Eye (tissue), 1 donor: ENCODE results near the gene HOTAIR.
A peak's percentile ranks its signal among the peaks of the same experiment; 100 is the strongest.

Experiments
- DNase-seq: peaks from one replicate; pipeline ENCODE4 v3.0.0-alpha.2; 2015

The HOTAIR gene

GRCh38 chr12:54010972-54011664, 36.4 kb upstream of the HOTAIR start:
- DNase-seq, result no peak

GRCh38 chr12:54010053-54010971, 35.6 kb upstream of the HOTAIR start:
- DNase-seq, result no peak

GRCh38 chr12:54009171-54010052, 34.7 kb upstream of the HOTAIR start:
- no peak for DNase-seq

- no peak for DNase-seq
Observed at GRCh38 chr12:54008260-54008552, 33.5 kb upstream of the HOTAIR start.

GRCh38 chr12:54007538-54008259, 32.9 kb upstream of the HOTAIR start:
- no peak for DNase-seq

GRCh38 chr12:54006559-54007220, 31.9 kb upstream of the HOTAIR start:
- DNase-seq, result no peak

- DNase-seq, result peak; percentile 97
Observed at GRCh38 chr12:54005853-54006558, 31.3 kb upstream of the HOTAIR start.

GRCh38 chr12:54005531-54005852, 30.7 kb upstream of the HOTAIR start:
- DNase-seq, result no peak

GRCh38 chr12:54004841-54005530, 30.2 kb upstream of the HOTAIR start:
- DNase-seq, result no peak

- no peak for DNase-seq
Observed at GRCh38 chr12:54004063-54004840, 29.5 kb upstream of the HOTAIR start.

- no peak for DNase-seq
Observed at GRCh38 chr12:54003625-54004024, 28.9 kb upstream of the HOTAIR start.

GRCh38 chr12:54002915-54003389, 28.2 kb upstream of the HOTAIR start:
- DNase-seq, result no peak

GRCh38 chr12:54002278-54002914, 27.6 kb upstream of the HOTAIR start:
- DNase-seq, result no peak

GRCh38 chr12:54001283-54002187, 26.8 kb upstream of the HOTAIR start:
- DNase-seq, result no peak

- no peak for DNase-seq
Observed at GRCh38 chr12:54000116-54001114, 25.7 kb upstream of the HOTAIR start, which contains the start of gene HOXC9. Gene HOXC9, plus strand, starts transcription at chr12:54000161. Its CDS starts 28 bp downstream, at chr12:54000189.

GRCh38 chr12:53999559-54000115, 24.9 kb upstream of the HOTAIR start:
- DNase-seq, result no peak

- DNase-seq, result no peak
Observed at GRCh38 chr12:53998900-53999236, 24.1 kb upstream of the HOTAIR start.
